22Rv1 (cell line): ENCODE data around the gene ZCCHC4.

ENCODE experiments used
- CTCF ChIP-seq: fragments of 450-650 bp; IDR thresholded peaks from 2 replicates; pipeline ENCODE4 v1.5.1; 2017; ENCODE audit warnings: mild to moderate bottlenecking
- ZFX ChIP-seq: fragments of 450-650 bp; IDR thresholded peaks from 2 replicates; pipeline ENCODE4 v1.6.1; 2017; ENCODE audit warnings: antibody characterized with exemption, borderline replicate concordance

DNA sequence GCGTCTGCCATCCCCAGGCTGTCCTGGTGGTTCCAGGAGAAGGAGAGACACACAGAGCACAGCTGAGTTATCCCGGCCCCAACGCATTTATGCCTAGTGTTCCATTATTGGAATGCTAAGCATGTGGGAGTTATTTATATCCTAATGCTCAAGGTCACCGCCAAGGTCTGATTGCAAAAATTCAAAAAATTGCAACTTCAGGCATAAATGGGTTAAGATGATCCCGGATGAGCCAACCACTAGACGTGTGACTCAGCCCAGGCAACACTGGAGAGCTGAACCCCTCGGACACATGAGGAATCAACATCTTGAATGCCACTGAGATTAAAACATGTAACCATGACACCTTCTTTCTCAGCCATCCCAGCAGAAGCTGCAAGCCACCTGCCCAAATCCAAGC, 3.8 kb upstream of the ZCCHC4 start:
- no peak for TF ChIP-seq CTCF
- no peak for TF ChIP-seq ZFX
